Activated CD8-positive, alpha-beta T cell treated with anti-CD3 and anti-CD28 coated beads, Interleukin-2, amount 10 ng/mL, durations not matched to agents 7 days and 5 days (primary cell): ENCODE results near the gene MAPKBP1. TPM values are rescaled to one million over a fixed set of nuclear protein-coding genes. Genes with fewer than 3 reads are reported as not detected.
"Not testable (repeated sequence)": the region's sequence is repeated elsewhere in the genome, so short reads cannot be mapped to it uniquely, and the experiment has no call there.

Experiments
- ATAC-seq: fragments of 150-1000 bp; cut with Tn5 transposase; one replicate; pipeline ENCODE4 v1.10.0; 2021; ENCODE audit warnings: moderate library complexity
- CTCF ChIA-PET: fragments of 350-600 bp; sonication (Branson Sonifier 250); formaldehyde crosslinking; loops from one replicate; lab custom pipeline; 2021; ENCODE audit warnings: antibody characterized with exemption; lab: Charles Lee
- POLR2A ChIA-PET: fragments of 350-600 bp; sonication (Branson Sonifier 250); formaldehyde crosslinking; loops from one replicate; lab custom pipeline; 2021; ENCODE audit warnings: antibody characterized with exemption; lab: Charles Lee
- DNase-seq: peaks from one replicate; pipeline ENCODE4 v3.0.0-alpha.2; 2020
- H3K27ac Mint-ChIP-seq: one replicate; pipeline ENCODE4 v1.8.0; 2021; ENCODE audit warnings: mild to moderate bottlenecking, mixed read lengths
- H3K27me3 Mint-ChIP-seq: one replicate; pipeline ENCODE4 v1.8.0; 2021; ENCODE audit warnings: low read depth, mixed read lengths
- H3K36me3 Mint-ChIP-seq: one replicate; pipeline ENCODE4 v1.8.0; 2021; ENCODE audit warnings: low read depth, mixed read lengths
- H3K4me1 Mint-ChIP-seq: one replicate; pipeline ENCODE4 v1.8.0; 2021; ENCODE audit warnings: low read depth, mixed read lengths
- H3K4me3 Mint-ChIP-seq: one replicate; pipeline ENCODE4 v1.8.0; 2021; ENCODE audit warnings: mild to moderate bottlenecking, mixed read lengths
- H3K9me3 Mint-ChIP-seq: one replicate; pipeline ENCODE4 v1.8.0; 2022; ENCODE audit warnings: mixed read lengths; ENCODE audit not compliant: insufficient read depth
- total RNA-seq, 2 experiments: library from RNA; stranded (reverse); gene quantifications; one replicate each; pipeline ENCODE4 v1.2.3, GENCODE V29; 2021

Gene MAPKBP1, protein sequence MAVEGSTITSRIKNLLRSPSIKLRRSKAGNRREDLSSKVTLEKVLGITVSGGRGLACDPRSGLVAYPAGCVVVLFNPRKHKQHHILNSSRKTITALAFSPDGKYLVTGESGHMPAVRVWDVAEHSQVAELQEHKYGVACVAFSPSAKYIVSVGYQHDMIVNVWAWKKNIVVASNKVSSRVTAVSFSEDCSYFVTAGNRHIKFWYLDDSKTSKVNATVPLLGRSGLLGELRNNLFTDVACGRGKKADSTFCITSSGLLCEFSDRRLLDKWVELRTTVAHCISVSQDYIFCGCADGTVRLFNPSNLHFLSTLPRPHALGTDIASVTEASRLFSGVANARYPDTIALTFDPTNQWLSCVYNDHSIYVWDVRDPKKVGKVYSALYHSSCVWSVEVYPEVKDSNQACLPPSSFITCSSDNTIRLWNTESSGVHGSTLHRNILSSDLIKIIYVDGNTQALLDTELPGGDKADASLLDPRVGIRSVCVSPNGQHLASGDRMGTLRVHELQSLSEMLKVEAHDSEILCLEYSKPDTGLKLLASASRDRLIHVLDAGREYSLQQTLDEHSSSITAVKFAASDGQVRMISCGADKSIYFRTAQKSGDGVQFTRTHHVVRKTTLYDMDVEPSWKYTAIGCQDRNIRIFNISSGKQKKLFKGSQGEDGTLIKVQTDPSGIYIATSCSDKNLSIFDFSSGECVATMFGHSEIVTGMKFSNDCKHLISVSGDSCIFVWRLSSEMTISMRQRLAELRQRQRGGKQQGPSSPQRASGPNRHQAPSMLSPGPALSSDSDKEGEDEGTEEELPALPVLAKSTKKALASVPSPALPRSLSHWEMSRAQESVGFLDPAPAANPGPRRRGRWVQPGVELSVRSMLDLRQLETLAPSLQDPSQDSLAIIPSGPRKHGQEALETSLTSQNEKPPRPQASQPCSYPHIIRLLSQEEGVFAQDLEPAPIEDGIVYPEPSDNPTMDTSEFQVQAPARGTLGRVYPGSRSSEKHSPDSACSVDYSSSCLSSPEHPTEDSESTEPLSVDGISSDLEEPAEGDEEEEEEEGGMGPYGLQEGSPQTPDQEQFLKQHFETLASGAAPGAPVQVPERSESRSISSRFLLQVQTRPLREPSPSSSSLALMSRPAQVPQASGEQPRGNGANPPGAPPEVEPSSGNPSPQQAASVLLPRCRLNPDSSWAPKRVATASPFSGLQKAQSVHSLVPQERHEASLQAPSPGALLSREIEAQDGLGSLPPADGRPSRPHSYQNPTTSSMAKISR (N-terminal part only)
- total RNA-seq, result 10 to 100 TPM; 30.4 to 30.9 TPM

DNA sequence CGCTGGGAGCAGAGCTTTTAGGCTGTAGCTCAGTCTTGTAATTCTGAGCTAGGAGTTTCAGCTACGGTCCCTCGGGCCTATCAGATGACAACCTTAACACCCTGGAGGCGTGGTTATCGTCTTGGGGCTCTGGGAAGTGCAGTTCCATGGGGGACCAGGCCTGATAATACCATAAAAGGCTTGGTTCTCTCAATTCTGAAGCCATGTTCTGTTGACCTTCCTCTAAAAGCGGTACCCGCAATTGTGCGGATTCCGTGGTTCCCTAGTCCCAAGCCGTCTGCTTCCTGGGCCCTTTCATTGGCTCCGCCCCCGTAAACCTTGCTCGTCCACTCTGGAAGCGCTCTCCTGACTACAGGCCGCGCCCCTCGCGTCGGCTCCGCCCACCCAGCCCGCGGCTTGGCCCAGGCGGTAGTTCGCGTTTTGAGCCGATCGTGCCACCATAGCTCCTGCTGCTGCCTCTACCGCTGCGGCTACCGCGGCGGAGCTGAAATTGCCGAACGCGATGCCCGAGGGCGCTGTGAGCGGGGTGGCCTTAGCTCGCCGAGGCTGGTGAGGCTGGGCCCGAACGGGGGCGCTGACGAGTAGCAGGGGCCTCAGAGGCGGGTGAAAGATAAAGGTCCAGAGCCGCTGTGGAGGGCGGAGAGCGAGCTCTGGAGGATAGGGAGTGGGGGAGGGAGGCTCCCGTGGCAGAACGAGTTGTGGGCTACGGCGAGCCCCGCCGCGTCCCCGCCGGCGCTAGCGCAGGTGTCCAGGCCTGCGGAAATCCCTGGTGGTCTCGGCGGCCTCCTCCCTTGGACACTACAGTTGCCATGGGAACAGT lies at the start of gene MAPKBP1:
Gene MAPKBP1 (plus strand): TSS at position 423 of the 820 bp plus-strand sequence. CDS start 792 bp downstream, outside the sequence.
- Mint-ChIP-seq H3K36me3 (peaks cover 12% of the 10 kb centered on the region), H3K27me3 (no peaks in the 10 kb centered on the region), H3K9me3 (no peaks in the 10 kb centered on the region), H3K27ac (peak within 1 kb of the TSS; percentile 94), H3K4me1 (peaks cover 55% of the 10 kb centered on the region), H3K4me3 (peak within 1 kb of the TSS; percentile 93)
- CTCF ChIA-PET, result interaction anchor here (0.6 to 11.9 kb wide), 46 partner anchors 9 to 346 kb away, joined by 3 to 333 read pairs (median 8); partner anchors contain the start of genes EHD4, JMJD7 and MGA
- ATAC-seq (peak; percentile 92), DNase-seq (peak; percentile 99)
- POLR2A ChIA-PET, result interaction anchor here (0.8 to 3.8 kb wide), 8 partner anchors 9 to 121 kb away, joined by 3 to 31 read pairs (median 3); no protein-coding TSS in a partner anchor

DNA sequence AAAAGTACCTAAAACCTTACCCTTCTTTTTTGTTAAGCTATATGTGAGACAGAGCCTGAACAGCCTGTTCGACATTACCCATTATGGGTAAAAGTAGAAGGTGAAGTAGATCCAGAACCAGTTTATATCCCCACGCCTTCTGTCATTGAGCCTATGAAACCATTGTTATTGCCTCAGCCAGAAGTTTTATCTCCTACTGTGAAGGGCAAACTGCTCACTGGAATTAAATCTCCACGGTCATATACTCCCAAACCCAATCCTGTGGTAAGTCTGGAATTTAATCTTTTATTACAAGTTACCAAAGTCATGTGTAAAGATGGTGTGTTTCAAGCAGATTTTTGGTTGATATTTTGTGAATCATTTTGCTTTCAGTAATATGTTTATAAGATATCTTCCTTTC lies 47.1 kb upstream of the MAPKBP1 start:
- Mint-ChIP-seq H3K36me3 (peaks cover 2% of the 10 kb centered on the region), H3K4me3 (no peak overlapping the region), H3K9me3 (no peaks in the 10 kb centered on the region), H3K4me1 (no peaks in the 10 kb centered on the region), H3K27me3 (no peaks in the 10 kb centered on the region), H3K27ac (no peak overlapping the region)
- ChIA-PET CTCF (no interaction called here), POLR2A (no interaction called here)
- ATAC-seq (no peak), DNase-seq (no peak)

DNA sequence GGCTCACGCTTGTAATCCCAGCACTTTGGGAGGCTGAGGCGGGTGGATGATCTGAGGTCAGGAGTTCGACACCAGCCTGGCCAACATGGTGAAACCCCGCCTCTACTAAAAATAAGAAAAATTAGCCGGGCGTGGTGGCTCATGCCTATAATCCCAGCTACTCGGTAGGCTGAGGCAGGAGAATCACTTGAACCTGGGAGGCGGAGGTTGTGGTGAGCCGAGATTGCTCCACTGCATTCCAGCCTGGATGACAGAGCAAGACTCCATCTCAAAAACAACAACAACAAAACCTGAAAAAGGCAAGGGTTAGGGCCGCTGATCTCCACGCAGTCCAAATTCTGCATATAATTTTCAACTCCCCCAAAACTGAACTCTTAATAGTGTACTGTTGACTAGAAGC lies 46.2 kb upstream of the MAPKBP1 start:
- H3K27ac Mint-ChIP-seq, H3K27me3 Mint-ChIP-seq, DNase-seq, H3K36me3 Mint-ChIP-seq, POLR2A ChIA-PET, H3K4me3 Mint-ChIP-seq, H3K9me3 Mint-ChIP-seq, ATAC-seq, CTCF ChIA-PET, H3K4me1 Mint-ChIP-seq: not testable (repeated sequence)

DNA sequence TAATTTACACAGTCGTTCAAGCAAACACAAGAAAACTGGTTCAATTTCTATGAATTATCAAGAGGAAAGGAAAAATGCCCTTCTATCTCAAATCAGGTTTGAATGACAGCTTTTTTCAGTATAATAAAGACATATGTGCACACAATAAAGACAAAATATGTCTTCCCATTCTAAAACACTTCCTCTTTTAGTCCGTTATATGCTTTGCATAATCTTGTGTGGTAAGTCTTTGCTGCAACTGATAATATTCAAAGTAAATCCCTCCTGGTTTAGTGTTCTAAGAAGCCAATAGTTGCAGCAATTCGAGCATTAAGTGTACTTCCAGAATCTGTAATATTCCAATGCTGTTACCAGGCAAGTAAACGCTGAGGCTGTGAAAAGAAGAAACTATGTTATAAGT lies 43.7 kb upstream of the MAPKBP1 start:
- no peaks in the 10 kb centered on the region for H3K4me1 Mint-ChIP-seq
- no peak for DNase-seq
- H3K36me3 Mint-ChIP-seq, result peaks cover 8% of the 10 kb centered on the region
- H3K4me3 Mint-ChIP-seq, result no peak overlapping the region
- H3K9me3 Mint-ChIP-seq, result no peaks in the 10 kb centered on the region
- ChIA-PET CTCF (interaction anchor here (0.7 to 2.3 kb wide), 4 partner anchors 24 to 174 kb away, joined by 3 to 5 read pairs (median 4); no protein-coding TSS in a partner anchor), POLR2A (no interaction called here)
- no peaks in the 10 kb centered on the region for H3K27me3 Mint-ChIP-seq
- H3K27ac Mint-ChIP-seq, result no peak overlapping the region
- no peak for ATAC-seq

DNA sequence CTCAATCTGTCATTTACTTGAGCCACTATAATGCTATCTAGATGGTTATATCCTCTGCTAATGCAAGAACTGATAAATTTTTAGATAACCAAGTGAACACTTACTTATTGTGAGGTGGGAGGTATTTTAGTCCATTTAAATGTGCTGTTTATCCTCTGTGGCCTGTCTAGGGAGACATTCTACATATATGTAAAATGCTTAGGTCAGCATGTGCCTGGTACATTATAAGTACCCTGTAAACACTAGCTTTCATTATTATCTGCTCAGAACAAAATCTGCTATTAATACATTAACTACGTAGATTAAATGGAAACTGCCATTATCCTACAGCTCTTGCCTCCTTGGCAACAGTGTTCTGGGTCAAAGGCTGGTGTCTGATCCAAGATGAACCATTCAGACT lies 41.8 kb upstream of the MAPKBP1 start:
- ATAC-seq (no peak), DNase-seq (no peak)
- ChIA-PET POLR2A (no interaction called here), CTCF (no interaction called here)
- H3K4me1 Mint-ChIP-seq, result no peaks in the 10 kb centered on the region
- H3K27ac Mint-ChIP-seq, result no peak overlapping the region
- H3K36me3 Mint-ChIP-seq, result peaks cover 18% of the 10 kb centered on the region
- H3K4me3 Mint-ChIP-seq, result no peak overlapping the region
- no peaks in the 10 kb centered on the region for H3K9me3 Mint-ChIP-seq
- no peaks in the 10 kb centered on the region for H3K27me3 Mint-ChIP-seq

DNA sequence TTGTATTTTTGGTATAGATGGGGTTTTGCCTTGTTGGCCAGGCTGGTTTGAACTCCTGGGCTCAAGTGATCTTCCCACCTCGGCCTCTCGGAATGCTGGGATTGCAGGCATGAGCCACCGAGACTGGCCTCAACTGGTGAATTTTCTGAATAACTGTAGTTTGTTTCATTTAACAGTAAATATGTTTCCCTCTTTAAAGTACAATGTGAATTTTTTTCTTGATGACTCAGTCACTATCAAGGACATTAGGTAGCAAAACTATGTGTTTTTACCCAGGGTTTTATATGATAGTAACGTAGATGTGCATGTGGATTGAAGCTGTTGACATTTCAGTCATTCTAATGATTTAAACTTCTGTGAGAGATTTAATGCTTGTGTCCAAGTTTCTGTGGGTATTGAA lies 40.2 kb upstream of the MAPKBP1 start:
- ChIA-PET POLR2A (no interaction called here), CTCF (no interaction called here)
- no peak overlapping the region for H3K4me3 Mint-ChIP-seq
- no peaks in the 10 kb centered on the region for H3K4me1 Mint-ChIP-seq
- H3K27ac Mint-ChIP-seq, result no peak overlapping the region
- ATAC-seq (no peak), DNase-seq (no peak)
- no peaks in the 10 kb centered on the region for H3K27me3 Mint-ChIP-seq
- peaks cover 20% of the 10 kb centered on the region for H3K36me3 Mint-ChIP-seq
- no peaks in the 10 kb centered on the region for H3K9me3 Mint-ChIP-seq

DNA sequence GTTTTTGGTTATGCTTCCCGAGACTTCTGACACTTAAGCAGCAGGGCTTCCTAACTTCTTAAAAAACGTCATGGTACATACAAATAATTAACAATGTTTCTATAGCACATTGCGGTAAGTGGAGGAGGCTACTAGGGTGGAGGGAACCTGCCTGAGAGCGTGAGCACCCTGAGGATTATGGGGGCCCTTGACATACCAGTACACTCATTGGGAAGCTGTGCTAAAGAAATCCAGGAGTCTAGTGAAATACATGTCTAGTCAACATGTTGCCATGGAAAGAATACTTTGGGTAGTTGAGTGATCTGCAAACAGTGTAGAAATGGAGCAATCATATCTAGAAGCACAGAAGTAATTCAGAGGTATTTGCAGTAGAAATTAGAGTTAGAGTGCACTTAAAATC lies 39.2 kb upstream of the MAPKBP1 start:
- ChIA-PET CTCF (interaction anchor here (1.2 kb wide), 1 partner anchor 132 kb away, joined by 3 read pairs; no protein-coding TSS in a partner anchor), POLR2A (no interaction called here)
- Mint-ChIP-seq H3K27me3 (no peaks in the 10 kb centered on the region), H3K27ac (no peak overlapping the region), H3K9me3 (no peaks in the 10 kb centered on the region), H3K36me3 (peaks cover 23% of the 10 kb centered on the region), H3K4me1 (no peaks in the 10 kb centered on the region), H3K4me3 (no peak overlapping the region)
- ATAC-seq (no peak), DNase-seq (no peak)

DNA sequence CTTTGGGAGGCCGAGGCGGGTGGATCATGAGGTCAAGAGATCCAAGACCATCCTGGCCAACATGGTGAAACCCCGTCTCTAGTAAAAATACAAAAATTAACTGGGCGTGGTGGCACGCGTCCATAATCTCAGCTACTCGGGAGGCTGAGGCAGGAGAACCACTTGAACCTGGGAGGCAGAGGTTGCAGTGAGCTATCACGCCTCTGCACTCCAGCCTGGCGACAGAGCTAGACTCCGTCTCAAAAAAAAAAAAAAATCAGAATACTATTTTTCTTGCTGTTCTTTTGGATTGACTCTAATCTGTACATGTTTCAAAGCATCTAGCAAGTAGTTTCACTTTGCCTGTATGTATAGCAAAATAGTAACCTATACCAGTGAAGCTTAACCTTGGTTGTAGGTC lies 38.8 kb upstream of the MAPKBP1 start:
- H3K4me1 Mint-ChIP-seq, ATAC-seq, POLR2A ChIA-PET, H3K27ac Mint-ChIP-seq, DNase-seq, H3K27me3 Mint-ChIP-seq, H3K9me3 Mint-ChIP-seq, H3K4me3 Mint-ChIP-seq: not testable (repeated sequence)
- peaks cover 23% of the 10 kb centered on the region for H3K36me3 Mint-ChIP-seq
- CTCF ChIA-PET, result interaction anchor here (0.7 to 1.2 kb wide), 2 partner anchors 131 to 132 kb away, joined by 3 read pairs; no protein-coding TSS in a partner anchor

DNA sequence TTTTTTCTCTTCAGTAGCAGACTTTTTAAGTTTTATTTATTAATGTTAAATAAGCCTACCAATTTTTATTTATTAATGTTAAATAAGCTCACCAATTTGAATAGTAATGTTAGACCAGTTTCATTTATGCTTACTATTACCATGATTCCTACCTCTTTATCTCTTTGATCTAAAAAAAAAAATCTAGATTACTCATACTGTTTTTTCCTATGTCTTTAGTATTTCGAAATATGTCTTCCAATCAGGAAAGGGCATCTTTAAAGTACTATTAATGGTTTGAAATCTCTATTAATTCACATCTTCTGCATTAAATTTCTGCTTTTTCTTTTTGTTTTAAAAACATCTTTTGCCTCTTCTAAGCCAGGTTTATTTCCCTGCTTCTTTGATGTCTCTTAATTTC lies 27.5 kb upstream of the MAPKBP1 start:
- Mint-ChIP-seq H3K36me3 (peaks cover 24% of the 10 kb centered on the region), H3K4me3 (no peak overlapping the region), H3K27me3 (no peaks in the 10 kb centered on the region), H3K4me1 (no peaks in the 10 kb centered on the region), H3K27ac (no peak overlapping the region), H3K9me3 (no peaks in the 10 kb centered on the region)
- ATAC-seq, result no peak
- no peak for DNase-seq
- ChIA-PET POLR2A (no interaction called here), CTCF (interaction anchor here (0.6 kb wide), 1 partner anchor 204 kb away, joined by 3 read pairs; no protein-coding TSS in a partner anchor)

DNA sequence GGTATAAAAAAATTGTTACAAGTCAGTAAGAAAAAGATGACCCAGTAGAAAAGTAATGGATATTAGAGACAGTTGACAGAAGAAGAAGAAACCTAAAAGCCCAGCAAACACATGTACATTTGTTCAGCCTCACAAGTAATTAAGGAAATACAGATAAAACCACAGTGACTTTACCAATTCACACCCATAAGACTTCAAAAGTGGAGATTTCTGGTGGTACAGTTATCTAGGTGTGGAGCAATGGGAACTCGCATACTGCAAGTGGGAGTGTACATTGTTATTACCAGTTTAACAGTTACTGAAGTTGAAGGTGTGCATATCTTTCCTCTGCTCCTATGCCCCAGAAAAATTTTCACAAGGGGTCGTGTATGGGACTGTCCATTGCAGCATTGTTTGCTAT lies 18.1 kb upstream of the MAPKBP1 start:
- Mint-ChIP-seq H3K27ac (no peak overlapping the region), H3K4me3 (no peak overlapping the region), H3K4me1 (no peaks in the 10 kb centered on the region), H3K36me3 (peaks cover 19% of the 10 kb centered on the region), H3K9me3 (no peaks in the 10 kb centered on the region), H3K27me3 (no peaks in the 10 kb centered on the region)
- DNase-seq (no peak), ATAC-seq (no peak)
- ChIA-PET POLR2A (no interaction called here), CTCF (no interaction called here)
